HK-2 (cell line): ENCODE data around the gene KIAA0040.

Experiments
- DNase-seq: peaks from one replicate; pipeline ENCODE4 v3.0.0-alpha.2; 2018; ENCODE audit not compliant: unreplicated experiment

KIAA0040 gene

GRCh38 chr1:175171036-175171913, 21.3 kb downstream of the KIAA0040 start:
- no peak for DNase-seq

GRCh38 chr1:175169286-175170018, 23.1 kb downstream of the KIAA0040 start:
- no peak for DNase-seq

DNA sequence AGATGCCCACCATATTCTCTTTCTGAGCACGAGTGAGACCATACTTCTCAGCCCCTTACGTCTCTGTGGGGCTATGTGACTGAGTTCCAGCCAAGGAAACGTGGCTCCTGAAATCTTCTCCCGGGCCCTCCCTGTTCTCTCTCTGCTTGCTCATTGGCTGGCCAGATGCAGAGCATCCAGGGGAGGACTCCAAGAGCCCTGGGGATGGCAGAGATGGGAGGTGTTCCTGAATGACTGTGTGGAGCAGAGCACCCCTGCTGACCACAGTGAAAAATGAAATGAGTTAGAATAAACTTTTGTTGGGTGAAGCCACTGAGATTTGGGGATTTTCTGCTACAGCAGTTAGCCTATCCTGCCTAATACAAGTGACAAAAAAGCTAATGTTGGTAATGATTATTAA, 23.8 kb downstream of the KIAA0040 start:
- no peak for DNase-seq

DNA sequence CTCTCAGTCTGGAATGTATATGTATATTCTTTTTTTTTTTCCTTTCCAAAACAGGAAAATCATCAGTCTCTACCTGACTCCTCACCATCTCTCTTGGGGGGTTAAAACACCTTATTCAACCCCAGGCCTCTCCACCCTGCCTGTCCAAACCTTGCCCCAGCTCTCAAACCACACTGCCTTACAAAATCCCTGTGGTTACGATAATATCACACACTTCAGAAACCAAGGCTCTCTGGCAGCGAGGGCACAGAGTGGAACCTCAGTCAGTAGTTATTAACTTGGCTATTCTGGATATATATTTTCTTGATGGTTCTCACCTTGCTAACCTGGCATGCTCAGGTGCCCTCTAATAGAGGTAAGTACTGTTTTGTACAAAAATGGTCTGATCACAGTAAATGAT, 24.7 kb downstream of the KIAA0040 start:
- DNase-seq: no peak

GRCh38 chr1:175166746-175167145, 25.8 kb downstream of the KIAA0040 start:
- no peak for DNase-seq

DNA sequence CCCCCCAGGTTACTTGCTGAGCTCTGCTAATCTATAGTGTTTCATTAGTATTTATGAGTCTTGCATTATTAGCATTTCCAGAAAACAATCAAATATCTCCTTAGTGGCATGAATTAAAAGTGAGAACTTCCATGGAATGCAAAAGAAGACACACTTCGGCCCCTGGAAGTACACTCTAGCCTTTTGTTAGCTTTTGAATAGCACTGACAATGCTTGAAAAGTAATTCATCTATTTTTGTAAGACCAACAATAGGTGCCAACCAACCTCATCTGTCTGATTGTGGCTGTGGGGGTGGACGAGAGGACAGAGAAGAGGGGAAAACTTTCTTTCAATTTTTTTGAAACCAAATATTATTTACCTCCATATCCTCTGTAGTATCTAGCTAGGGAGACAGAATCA, 27.8 kb downstream of the KIAA0040 start:
- DNase-seq: no peak

GRCh38 chr1:175163702-175164101, 28.9 kb downstream of the KIAA0040 start:
- DNase-seq: no peak

GRCh38 chr1:175162955-175163354, 29.6 kb downstream of the KIAA0040 start:
- DNase-seq: no peak

DNA sequence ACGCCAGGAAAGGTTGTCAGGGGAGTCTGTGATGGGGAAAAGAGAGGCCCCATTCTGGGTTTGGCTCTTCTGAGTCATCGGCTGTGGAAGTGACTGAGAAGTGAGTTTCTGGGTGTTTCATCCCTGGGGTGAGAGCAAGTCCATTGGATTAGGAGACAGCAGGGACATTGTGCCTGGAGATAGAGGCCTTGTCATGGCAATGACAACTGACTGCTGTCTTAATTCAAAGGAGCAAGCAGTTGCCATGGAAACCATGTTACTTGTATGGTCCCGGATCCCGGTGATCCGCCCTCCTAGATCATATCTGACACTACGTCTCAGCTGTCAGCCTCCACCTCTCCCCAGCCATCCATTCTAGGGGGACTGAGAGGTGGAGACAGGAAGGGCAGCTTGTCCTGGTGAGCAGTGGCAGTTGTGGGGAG, 34.4 kb downstream of the KIAA0040 start:
- DNase-seq: no peak

GRCh38 chr1:175157200-175157599, 35.4 kb downstream of the KIAA0040 start:
- DNase-seq: no peak

- no peak for DNase-seq
Observed at GRCh38 chr1:175155936-175156335, 36.6 kb downstream of the KIAA0040 start.

DNA sequence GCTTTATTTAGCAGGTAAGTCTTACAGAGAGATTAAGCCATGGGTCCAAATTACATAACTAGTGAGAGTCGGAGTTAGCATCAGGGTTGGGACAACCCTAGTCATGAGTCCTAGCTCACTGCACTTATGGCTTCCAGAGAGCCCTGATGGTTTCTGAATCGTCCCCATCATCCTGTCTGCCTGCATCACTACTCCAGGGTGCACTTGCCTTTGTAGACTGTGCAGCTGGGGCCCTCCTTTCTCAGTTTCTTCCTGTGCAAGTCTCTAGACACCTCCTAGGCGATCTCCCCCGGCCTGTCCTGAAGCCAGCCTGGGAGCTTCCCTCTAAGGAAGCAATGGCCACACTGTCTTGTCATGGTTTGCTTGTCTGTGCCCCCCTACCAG, 37.1 kb downstream of the KIAA0040 start:
- no peak for DNase-seq

DNA sequence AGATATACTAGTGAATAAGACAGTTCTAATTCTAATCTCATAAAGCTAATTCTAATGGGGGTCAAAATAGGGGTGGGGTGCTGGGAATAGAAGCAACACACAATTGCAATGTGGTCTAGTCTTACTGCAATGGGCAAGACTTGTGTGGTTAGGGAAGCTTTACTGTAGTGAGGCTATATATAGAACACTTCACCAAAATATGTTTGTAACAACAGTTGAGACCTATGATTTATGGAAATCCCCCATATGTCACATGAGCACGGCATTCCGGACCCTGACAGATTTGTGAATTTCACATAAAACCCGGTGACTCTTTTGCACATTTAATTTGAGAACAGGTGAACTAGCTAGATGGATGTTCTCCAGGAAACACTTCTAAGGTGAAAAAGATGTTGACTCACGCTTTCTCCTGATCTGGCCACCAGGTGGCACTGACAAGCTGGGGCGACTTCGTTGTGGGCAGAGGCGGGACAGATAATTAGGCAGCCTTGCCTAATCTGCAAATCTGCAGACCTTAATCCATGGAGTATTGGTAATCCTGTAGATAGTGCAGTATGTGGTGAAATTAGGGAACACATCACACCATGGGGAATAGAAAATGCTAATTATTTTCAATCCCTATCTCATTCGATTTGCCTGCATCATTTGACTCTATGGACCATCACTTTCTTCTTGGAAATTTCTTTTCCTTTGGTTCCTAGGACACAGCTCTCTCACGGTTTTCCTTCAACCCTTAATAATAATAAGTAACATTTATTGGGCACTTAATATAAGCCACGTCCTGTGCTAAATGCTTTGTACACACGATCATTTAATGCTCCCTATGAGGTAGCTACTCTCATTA, 37.7 kb downstream of the KIAA0040 start:
- peak; percentile 49 for DNase-seq

DNA sequence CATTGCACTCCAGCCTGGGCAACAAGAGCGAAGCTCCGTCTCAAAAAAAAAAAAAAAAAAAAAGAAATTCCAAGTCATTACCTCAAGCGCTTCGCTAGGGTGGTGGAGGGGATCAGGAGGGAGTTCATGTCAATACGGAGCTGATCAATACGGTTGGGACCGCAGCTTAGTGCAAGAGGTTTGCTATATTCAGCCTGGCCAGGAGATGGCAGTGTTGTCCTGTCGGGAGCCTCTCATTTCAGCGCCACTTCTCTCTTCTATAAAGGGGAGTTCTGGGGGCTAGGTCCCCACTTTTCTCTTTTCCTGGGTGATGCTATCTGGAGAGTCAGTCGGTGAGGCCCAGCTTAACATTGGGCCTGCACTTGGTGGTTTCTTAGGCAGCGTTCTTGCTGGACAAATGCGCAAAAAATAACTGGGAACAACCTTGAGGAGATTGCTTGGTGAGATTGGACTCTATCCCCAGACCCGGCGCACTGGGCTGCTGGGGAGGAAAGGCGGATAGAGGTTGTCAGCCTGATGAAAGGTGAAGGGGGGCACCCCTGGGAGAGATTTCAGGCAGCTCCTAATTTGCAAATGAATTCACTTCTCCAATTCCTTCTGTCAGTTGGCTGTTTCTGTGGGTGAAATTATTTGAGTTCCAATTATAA, 40.4 kb downstream of the KIAA0040 start:
- DNase-seq: peak; percentile 50

- DNase-seq: peak; percentile 11
Observed at GRCh38 chr1:175150596-175151319, 41.8 kb downstream of the KIAA0040 start.

DNA sequence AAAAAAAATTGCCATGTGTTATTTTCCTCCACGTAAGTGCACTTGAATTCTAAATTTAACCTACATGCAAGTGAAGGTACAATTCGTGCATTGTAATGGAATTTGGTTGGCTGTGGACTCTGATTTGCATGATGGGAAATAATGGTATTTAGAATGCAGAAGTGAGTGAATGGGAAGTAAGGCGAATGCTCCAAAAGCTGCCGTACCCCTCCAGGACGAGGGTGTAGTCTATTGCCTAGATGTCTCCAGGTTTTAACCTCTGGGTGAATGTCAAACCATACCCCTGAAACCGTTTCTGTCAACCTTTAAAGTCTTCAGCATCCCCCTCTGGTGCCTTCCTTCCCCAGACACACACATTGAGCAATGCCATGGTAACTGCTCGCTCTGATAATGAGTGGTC, 44.5 kb downstream of the KIAA0040 start:
- no peak for DNase-seq

DNA sequence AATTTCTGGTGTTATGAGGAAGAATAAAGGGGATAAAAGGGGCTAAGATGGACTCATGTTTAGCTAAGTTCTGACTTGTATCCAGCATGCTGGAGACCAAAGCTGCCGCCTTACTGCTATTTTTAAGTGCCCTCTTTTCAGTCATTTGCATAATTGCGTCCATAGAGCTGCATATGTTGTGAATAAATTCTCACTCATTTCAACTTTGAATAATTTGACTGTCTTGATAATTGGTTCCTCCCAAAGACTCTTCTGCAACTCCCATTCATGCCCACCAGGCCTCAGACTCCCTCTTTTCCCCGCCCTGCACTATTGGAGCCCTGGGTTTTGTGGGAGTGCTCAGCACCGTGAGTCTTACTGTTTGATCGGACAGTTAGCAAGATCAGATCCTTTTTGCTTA, 45.0 kb downstream of the KIAA0040 start:
- no peak for DNase-seq

- DNase-seq: peak; percentile 62
Observed at GRCh38 chr1:175146529-175147213, 45.9 kb downstream of the KIAA0040 start.

GRCh38 chr1:175145899-175146528, 46.6 kb downstream of the KIAA0040 start:
- no peak for DNase-seq

DNA sequence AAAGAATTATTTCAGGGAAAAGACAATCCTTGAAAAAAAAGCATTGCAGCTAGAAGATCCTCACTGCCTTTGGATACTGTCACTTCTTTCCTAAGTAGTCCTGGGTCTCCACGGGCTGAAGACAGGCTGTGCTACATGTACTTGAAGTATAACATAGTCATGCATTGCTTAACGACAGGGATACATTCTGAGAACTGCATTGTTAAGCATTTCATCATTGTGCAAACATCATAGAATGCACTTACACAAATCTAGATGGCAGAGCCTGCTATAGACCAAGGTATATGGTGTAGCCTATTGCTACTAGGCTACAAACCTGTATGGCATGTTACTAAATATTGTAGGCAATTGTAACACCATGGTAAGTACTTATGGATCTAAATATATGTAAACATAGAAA, 54.0 kb downstream of the KIAA0040 start:
- no peak for DNase-seq
